ENCODE data around the gene SSBP3.

The SSBP3 gene

GRCh38 chr1:54328066-54328636 lies 78.0 kb downstream of the SSBP3 start:
- DNase-seq: no peak

- DNase-seq: peak; percentile 80
Measured at GRCh38 chr1:54327386-54328065, 78.7 kb downstream of the SSBP3 start.

GRCh38 chr1:54326543-54327385 lies 79.4 kb downstream of the SSBP3 start:
- peak; percentile 40 for DNase-seq

- peak; percentile 91 for DNase-seq
Measured at GRCh38 chr1:54325703-54326461, 80.3 kb downstream of the SSBP3 start.

GRCh38 chr1:54325284-54325683 lies 80.9 kb downstream of the SSBP3 start:
- DNase-seq: peak; percentile 32

GRCh38 chr1:54324251-54325140 lies 81.7 kb downstream of the SSBP3 start:
- peak; percentile 16 for DNase-seq

GRCh38 chr1:54323921-54324250 lies 82.3 kb downstream of the SSBP3 start:
- DNase-seq: no peak

- DNase-seq: no peak
Measured at GRCh38 chr1:54323324-54323739, 82.9 kb downstream of the SSBP3 start.

GRCh38 chr1:54318246-54318814 lies 87.9 kb downstream of the SSBP3 start:
- peak; percentile 22 for DNase-seq

GRCh38 chr1:54317084-54317483 lies 89.1 kb downstream of the SSBP3 start:
- no peak for DNase-seq

- DNase-seq: no peak
Measured at GRCh38 chr1:54315099-54315498, 91.1 kb downstream of the SSBP3 start.

- DNase-seq: peak; percentile 96
Measured at GRCh38 chr1:54314696-54315095, 91.5 kb downstream of the SSBP3 start.

- DNase-seq: peak; percentile 89
Measured at GRCh38 chr1:54312796-54313316, 93.3 kb downstream of the SSBP3 start.

GRCh38 chr1:54311506-54311905 lies 94.7 kb downstream of the SSBP3 start:
- DNase-seq: no peak

- no peak for DNase-seq
Measured at GRCh38 chr1:54310439-54311328, 95.5 kb downstream of the SSBP3 start.

GRCh38 chr1:54309631-54310366 lies 96.4 kb downstream of the SSBP3 start:
- peak; percentile 97 for DNase-seq

- no peak for DNase-seq
Measured at GRCh38 chr1:54307305-54307704, 98.9 kb downstream of the SSBP3 start.

GRCh38 chr1:54305906-54306514 lies 100.2 kb downstream of the SSBP3 start:
- DNase-seq: no peak

- DNase-seq: no peak
Measured at GRCh38 chr1:54304518-54304917, 101.7 kb downstream of the SSBP3 start.

All from NCI-H2171 treated with DMSO at 0.1 percent for 48 hours (cell line).